SU-DHL-6 (cell line): ENCODE measurements around the gene FOXD2.

ENCODE experiments used
- H2AFZ ChIP-seq: fragments of 200-600 bp; sonication (generic); 2 replicates; pipeline ENCODE4 v1.6.1; 2014; ENCODE audit warnings: low read depth, mild to moderate bottlenecking, moderate library complexity, mixed read lengths, antibody characterized with exemption, low read length; ENCODE audit not compliant: severe bottlenecking
- H3F3A ChIP-seq: fragments of 200-600 bp; shearing (Covaris generic); 2 replicates; pipeline ENCODE4 v1.6.0; 2016; ENCODE audit warnings: antibody characterized with exemption, mild to moderate bottlenecking; ENCODE audit not compliant: insufficient read depth
- H3K27ac ChIP-seq: fragments of 200-600 bp; sonication (generic); 2 replicates; pipeline ENCODE4 v1.5.1; 2016; ENCODE audit warnings: low read depth, mild to moderate bottlenecking, low read length, moderate library complexity, mixed read lengths
- H3K27me3 ChIP-seq: fragments of 200-600 bp; sonication (generic), shearing (Covaris generic); 2 replicates; pipeline ENCODE4 v1.6.0; 2014; ENCODE audit warnings: mild to moderate bottlenecking, low read length
- H3K36me3 ChIP-seq: fragments of 200-600 bp; sonication (generic); 2 replicates; pipeline ENCODE4 v1.6.1; 2014; ENCODE audit warnings: mild to moderate bottlenecking, low read length, mixed read lengths
- H3K4me2 ChIP-seq: fragments of 300-600, 200-600 bp; shearing (Covaris generic), sonication (generic); 2 replicates; pipeline ENCODE4 v1.6.0; 2014; ENCODE audit warnings: low read length, low read depth, mild to moderate bottlenecking; ENCODE audit not compliant: poor library complexity, severe bottlenecking
- H3K4me3 ChIP-seq: fragments of 200-600 bp; sonication (generic); 2 replicates; pipeline ENCODE4 v1.5.1; 2014; ENCODE audit warnings: antibody characterized with exemption, low read length, mild to moderate bottlenecking, mixed read lengths; ENCODE audit not compliant: insufficient read depth, poor library complexity, severe bottlenecking
- H3K79me2 ChIP-seq: fragments of 200-600 bp; sonication (generic); 2 replicates; pipeline ENCODE4 v1.6.1; 2014; ENCODE audit warnings: mild to moderate bottlenecking, low read length, moderate library complexity; ENCODE audit not compliant: insufficient read depth
- H3K9ac ChIP-seq: fragments of 200-600 bp; sonication (generic); 2 replicates; pipeline ENCODE4 v1.7.0; 2014; ENCODE audit warnings: mild to moderate bottlenecking, low read length
- H3K9me2 ChIP-seq: fragments of 200-600 bp; sonication (generic); replicated peaks from 2 replicates; pipeline ENCODE4 v1.6.1; 2014; ENCODE audit warnings: low read length; ENCODE audit not compliant: insufficient read depth
- H3K9me3 ChIP-seq: fragments of 200-600 bp; sonication (generic); 2 replicates; pipeline ENCODE4 v1.6.1; 2014; ENCODE audit warnings: low read length, mixed read lengths; ENCODE audit not compliant: insufficient read depth
- H4K20me1 ChIP-seq: fragments of 200-600 bp; sonication (generic); 2 replicates; pipeline ENCODE4 v1.6.1; 2014; ENCODE audit warnings: low read depth, mild to moderate bottlenecking, antibody characterized with exemption, low read length, moderate library complexity, mixed read lengths
- CTCF ChIP-seq: fragments of 200-600 bp; sonication (generic); IDR thresholded peaks from one replicate; pipeline ENCODE4 v1.5.1; 2017; ENCODE audit warnings: antibody characterized with exemption, mild to moderate bottlenecking, low read length, moderate library complexity; ENCODE audit not compliant: insufficient read depth, poor library complexity, severe bottlenecking
- EZH2phosphoT487 ChIP-seq: fragments of 200-600 bp; sonication (generic), shearing (Covaris generic); conservative IDR thresholded peaks from 2 replicates; pipeline ENCODE4 v1.6.1; 2018; ENCODE audit warnings: mild to moderate bottlenecking, antibody characterized with exemption, low read length, moderate library complexity, mixed read lengths

Gene FOXD2

GRCh38 chr1:47437447-47438164, at the start of gene FOXD2:
TSS of gene FOXD2 (plus strand) at chr1:47438044. CDS start at chr1:47438136, 92 bp downstream.
- Histone ChIP-seq H2AFZ (peak within 1 kb of the TSS; percentile 87), H3K9ac (peak within 1 kb of the TSS; percentile 91)

GRCh38 chr1:47388891-47389238, 49.0 kb upstream of the FOXD2 start:
- Histone ChIP-seq H3K9me3 (no peaks in the 10 kb centered on the region), H3K4me3 (no peak overlapping the region), H3K9ac (no peak overlapping the region), H3K4me2 (no peak overlapping the region), H3K36me3 (no peaks in the 10 kb centered on the region), H3K27me3 (no peaks in the 10 kb centered on the region), H3K9me2 (no peaks in the 10 kb centered on the region), H2AFZ (no peak overlapping the region), H3F3A (no peaks in the 10 kb centered on the region), H4K20me1 (no peaks in the 10 kb centered on the region), H3K79me2 (no peaks in the 10 kb centered on the region), H3K27ac (no peak overlapping the region)
- TF ChIP-seq CTCF (peak; percentile 46), EZH2phosphoT487 (no peak)

More at GRCh38 chr1:47437447-47438164, at the start of gene FOXD2:
- H3K27ac ChIP-seq: peak within 1 kb of the TSS; percentile 78
- no peaks in the 10 kb centered on the region for H4K20me1 ChIP-seq
- H3K27me3 ChIP-seq: no peaks in the 10 kb centered on the region
- peaks cover 41% of the 10 kb centered on the region for H3K79me2 ChIP-seq
- H3K9me3 ChIP-seq: no peaks in the 10 kb centered on the region
- no peaks in the 10 kb centered on the region for H3F3A ChIP-seq
- peak within 1 kb of the TSS; percentile 77 for H3K4me2 ChIP-seq
- no peaks in the 10 kb centered on the region for H3K36me3 ChIP-seq
- no peaks in the 10 kb centered on the region for H3K9me2 ChIP-seq
- H3K4me3 ChIP-seq: peak within 1 kb of the TSS; percentile 73
- no peak for TF ChIP-seq EZH2phosphoT487
- TF ChIP-seq CTCF: peak; percentile 59

- Histone ChIP-seq H3K9ac (no peak overlapping the region), H3K9me2 (no peaks in the 10 kb centered on the region), H3K27me3 (no peaks in the 10 kb centered on the region), H3K4me3 (no peak overlapping the region), H3K4me2 (no peak overlapping the region), H3K27ac (no peak overlapping the region), H3K9me3 (no peaks in the 10 kb centered on the region), H3K36me3 (no peaks in the 10 kb centered on the region), H4K20me1 (no peaks in the 10 kb centered on the region), H2AFZ (no peak overlapping the region), H3F3A (no peaks in the 10 kb centered on the region), H3K79me2 (no peaks in the 10 kb centered on the region)
- no peak for TF ChIP-seq EZH2phosphoT487
- no peak for TF ChIP-seq CTCF
Measured at GRCh38 chr1:47389731-47390130, 48.1 kb upstream of the FOXD2 start.
